Endothelial cell of umbilical vein (primary cell): ENCODE measurements around the gene DSCAML1. TPM values are rescaled to one million over a fixed set of nuclear protein-coding genes. Genes with fewer than 3 reads are reported as not detected.

ENCODE experiments used
- BruUV-seq: library from RNA; stranded (reverse); fragments of 400-500 nt; replicated peaks from 2 replicates; lab custom pipeline; 2021; lab: Mats Ljungman, UMichigan
- CTCF ChIA-PET: fragments of 300-600, 350-600 bp; sonication (Branson Sonifier 250); formaldehyde crosslinking; loops from one replicate; lab custom pipeline; 2021; ENCODE audit warnings: antibody characterized with exemption, inconsistent platforms; lab: Charles Lee
- POLR2A ChIA-PET: fragments of 300-600, 350-600 bp; sonication (Branson Sonifier 250); formaldehyde crosslinking; loops from one replicate; lab custom pipeline; 2021; ENCODE audit warnings: antibody characterized with exemption, inconsistent platforms; lab: Charles Lee
- DNase-seq: peaks from one replicate; pipeline ENCODE4 v3.0.0-alpha.2; 2011; ENCODE audit warnings: low read depth, low spot score
- FAIRE-seq: peaks from 2 replicates; lab custom pipeline; 2011; peaks lifted over from hg19 to GRCh38; lab: Jason Lieb, UNC
- H2AFZ ChIP-seq: 2 replicates; pipeline ENCODE4 v1.6.0; 2012; ENCODE audit warnings: low read depth, low read length, control low read depth, inconsistent platforms
- H3K27ac ChIP-seq: 2 replicates; pipeline ENCODE4 v1.5.1; 2011; ENCODE audit warnings: low read depth, mild to moderate bottlenecking, control low read depth, low read length, moderate library complexity; ENCODE audit not compliant: insufficient read depth
- H3K27me3 ChIP-seq, 2 experiments: 2 replicates each; pipeline versions ENCODE4 v1.6.0 to v1.6.1; 2011; ENCODE audit warnings: low read length in 2 of 2, mixed read lengths in 1 of 2; ENCODE audit not compliant: control insufficient read depth in 2 of 2, insufficient read depth in 2 of 2
- H3K36me3 ChIP-seq, 2 experiments: 2 replicates in 1 of 2; 3 replicates in 1 of 2; pipeline ENCODE4 v1.5.1; 2011; ENCODE audit warnings: low read length in 2 of 2, mild to moderate bottlenecking in 1 of 2, moderate library complexity in 1 of 2; ENCODE audit not compliant: control insufficient read depth in 2 of 2, insufficient read depth in 2 of 2; ENCODE audit errors: extremely low read depth in 1 of 2
- H3K4me1 ChIP-seq: 3 replicates; pipeline ENCODE4 v1.5.1; 2011; ENCODE audit warnings: mild to moderate bottlenecking, low read length; ENCODE audit not compliant: control insufficient read depth, insufficient read depth; ENCODE audit errors: extremely low read depth
- H3K4me2 ChIP-seq: 2 replicates; pipeline ENCODE4 v1.6.1; 2011; ENCODE audit warnings: low read length, control low read depth, mixed read lengths; ENCODE audit not compliant: insufficient read depth
- H3K4me3 ChIP-seq, 3 experiments: fragments of 200-600 bp in 1 of 3; sonication (generic), shearing (Covaris generic) in 1 of 3; replicated peaks in 1 of 3; 2 replicates each; pipeline ENCODE4 v1.5.1; 2011 to 2016; ENCODE audit warnings: control low read depth in 3 of 3, low read length in 3 of 3, mild to moderate bottlenecking in 2 of 3, inconsistent platforms in 1 of 3, low read depth in 1 of 3, moderate library complexity in 1 of 3; ENCODE audit not compliant: insufficient read depth in 1 of 3
- H3K79me2 ChIP-seq: 2 replicates; pipeline ENCODE4 v1.6.0; 2012; ENCODE audit warnings: low read length, inconsistent platforms; ENCODE audit not compliant: control insufficient read depth, insufficient read depth
- H3K9ac ChIP-seq: replicated peaks from 2 replicates; pipeline ENCODE3; 2011; ENCODE audit warnings: low read length, control low read depth; ENCODE audit not compliant: insufficient read depth; ENCODE audit errors: extremely low read depth
- H3K9me1 ChIP-seq: replicated peaks from 3 replicates; pipeline ENCODE4 v1.6.0; 2011; ENCODE audit warnings: mild to moderate bottlenecking, low read length; ENCODE audit not compliant: control insufficient read depth, insufficient read depth; ENCODE audit errors: extremely low read depth
- H3K9me3 ChIP-seq: replicated peaks from 2 replicates; pipeline ENCODE4 v1.5.1; 2012; ENCODE audit warnings: low read length, inconsistent platforms; ENCODE audit not compliant: control insufficient read depth, insufficient read depth
- H4K20me1 ChIP-seq: replicated peaks from 2 replicates; pipeline ENCODE3; 2011; ENCODE audit warnings: mild to moderate bottlenecking, low read length; ENCODE audit not compliant: control insufficient read depth, insufficient read depth; ENCODE audit errors: extremely low read depth
- EZH2 ChIP-seq: IDR thresholded peaks from 2 replicates; pipeline ENCODE4 v1.6.1; 2012; ENCODE audit warnings: borderline replicate concordance, low read depth, mild to moderate bottlenecking, moderate library complexity, low read length, inconsistent platforms; ENCODE audit not compliant: severe bottlenecking
- FOS ChIP-seq: IDR thresholded peaks from 2 replicates; pipeline ENCODE4 v1.6.1; 2011; ENCODE audit warnings: mild to moderate bottlenecking, low read length, moderate library complexity, borderline replicate concordance; ENCODE audit not compliant: insufficient read depth
- JUN ChIP-seq: IDR thresholded peaks from 2 replicates; pipeline ENCODE4 v1.6.1; 2011; ENCODE audit warnings: borderline replicate concordance, low read depth; ENCODE audit not compliant: insufficient read length, insufficient read depth
- MYC ChIP-seq: IDR thresholded peaks from one replicate; pipeline ENCODE4 v1.6.1; 2011; ENCODE audit warnings: mild to moderate bottlenecking, low read depth, low read length
- POLR2A ChIP-seq: IDR thresholded peaks from 2 replicates; pipeline ENCODE4 v1.6.1; 2012; ENCODE audit warnings: low read depth, mild to moderate bottlenecking, control low read depth, low read length
- dilution Hi-C: fragments of 300-500 bp; cut with MboI; formaldehyde crosslinking; loops from one replicate; pipeline ENCODE4 v1.15.0; 2019; ENCODE audit warnings: low sequenced_read_pairs; ENCODE audit not compliant: extremely low pct_ligation_motif_present
- intact Hi-C: fragments of 100-400 bp; cut with micrococcal nuclease; formaldehyde crosslinking; loops from one replicate; pipeline ENCODE4 v1.10.0; 2022
- polyA plus RNA-seq, 4 experiments: library from polyadenylated mRNA; depleted of rRNA in 3 of 4; stranded (reverse) in 3 of 4; unstranded in 1 of 4; fragments of >200 nt; gene quantifications; 2 replicates each; pipeline versions ENCODE4 v1.2.1 to v1.2.3, GENCODE V29; 2011 to 2012; ENCODE audit warnings: missing spikeins in 1 of 4
- total RNA-seq: library from RNA; stranded (reverse); gene quantifications from 2 replicates; pipeline ENCODE4 v1.2.3, GENCODE V29; 2021

Gene DSCAML1
- total and polyA plus RNA-seq, 2 donors (not counting 3 experiments of a cell fraction or from before 2014, with no cell fraction given): not detected

DNA sequence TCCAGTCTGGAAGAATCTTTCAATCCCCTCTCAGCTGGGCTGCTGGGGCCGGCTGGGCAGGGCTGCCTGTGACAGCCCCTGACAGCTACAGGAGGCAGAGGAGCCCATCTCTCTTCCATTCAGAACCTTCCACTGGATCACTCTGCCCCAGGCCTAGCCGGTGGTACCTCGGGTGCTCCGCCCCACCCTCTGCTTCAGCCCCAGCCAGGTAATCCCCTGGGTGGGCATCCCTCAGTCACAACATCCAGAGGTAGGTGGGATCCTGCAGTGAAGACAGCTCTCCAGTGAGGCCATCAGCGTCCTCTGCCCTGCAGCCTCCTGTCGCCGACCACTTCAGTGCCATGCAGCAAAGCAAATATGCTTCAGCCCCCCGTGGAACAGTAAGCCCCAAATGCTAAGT lies 223.7 kb downstream of the DSCAML1 start:
- FAIRE-seq: no peak
- Histone ChIP-seq H3K27me3 (no peaks in the 10 kb centered on the region), H4K20me1 (no peaks in the 10 kb centered on the region), H3K4me1 (no peaks in the 10 kb centered on the region), H3K27ac (no peak overlapping the region), H3K4me2 (no peak overlapping the region), H3K9me3 (no peaks in the 10 kb centered on the region), H2AFZ (no peak overlapping the region), H3K36me3 (no peaks in the 10 kb centered on the region), H3K4me3 (no peak overlapping the region), H3K79me2 (no peaks in the 10 kb centered on the region), H3K9ac (no peak overlapping the region), H3K9me1 (no peaks in the 10 kb centered on the region)
- TF ChIP-seq MYC (no peak), EZH2 (no peak)
- POLR2A ChIA-PET: no interaction called here
- CTCF ChIA-PET: interaction anchor here (1.0 kb wide), 1 partner anchor 8 kb away, joined by 3 read pairs; no protein-coding TSS in a partner anchor
- BruUV-seq: no TSS peak
- intact Hi-C loops: no loop called here
- dilution Hi-C loops: no loop called here
- DNase-seq: no peak

DNA sequence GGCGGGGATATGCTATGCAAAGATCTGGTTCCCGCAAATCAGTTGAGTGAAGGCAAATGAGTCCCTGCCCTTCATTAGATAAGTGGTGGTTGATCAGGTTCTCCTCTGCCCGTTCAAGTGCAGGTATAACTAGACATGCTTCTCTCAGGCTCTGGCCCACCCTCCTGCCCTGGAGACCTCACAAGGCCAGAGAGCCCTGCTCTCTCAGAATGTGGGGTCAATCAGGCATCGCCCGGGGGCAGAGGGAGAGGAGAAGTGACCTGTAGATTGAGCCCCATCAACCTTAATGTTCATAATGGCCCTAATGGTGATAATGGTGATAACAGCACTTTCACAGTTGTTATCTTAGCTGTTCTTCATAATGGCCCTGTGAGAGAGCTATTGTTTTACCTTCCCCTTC lies 224.3 kb downstream of the DSCAML1 start:
- ChIA-PET CTCF (interaction anchor here (1.0 kb wide), 1 partner anchor 9 kb away, joined by 3 read pairs; no protein-coding TSS in a partner anchor), POLR2A (no interaction called here)
- BruUV-seq: no TSS peak
- no peaks in the 10 kb centered on the region for H3K79me2 ChIP-seq
- dilution Hi-C loops (no loop called here), intact Hi-C loops (no loop called here)
- H3K27ac ChIP-seq: no peak overlapping the region
- no peak overlapping the region for H3K4me3 ChIP-seq
- no peaks in the 10 kb centered on the region for H3K4me1 ChIP-seq
- TF ChIP-seq JUN: no peak
- TF ChIP-seq POLR2A: no peak
- no peak for TF ChIP-seq EZH2
- TF ChIP-seq FOS: no peak
- H3K27me3 ChIP-seq: no peaks in the 10 kb centered on the region
- no peak for DNase-seq
- no peak overlapping the region for H3K4me2 ChIP-seq
- FAIRE-seq: no peak
- H3K36me3 ChIP-seq: no peaks in the 10 kb centered on the region
- no peak overlapping the region for H3K9ac ChIP-seq
- H2AFZ ChIP-seq: no peak overlapping the region
- H3K9me3 ChIP-seq: no peaks in the 10 kb centered on the region
- no peaks in the 10 kb centered on the region for H3K9me1 ChIP-seq
- H4K20me1 ChIP-seq: no peaks in the 10 kb centered on the region
